ENCODE data around the gene RICTOR.

RICTOR gene

GRCh38 chr5:39100301-39100850, 26.2 kb upstream of the RICTOR start:
- Histone ChIP-seq H3K9me3 (ENCODE audit: low read length) (no peaks in the 10 kb centered on the region), H3K4me3 (ENCODE audit: low read depth, low read length, poor library complexity, severe bottlenecking) (no peak overlapping the region), H3K4me2 (ENCODE audit: low read length) (no peak overlapping the region), H3K36me3 (ENCODE audit: insufficient read depth, low read length) (no peaks in the 10 kb centered on the region), H3K9me2 (ENCODE audit: low read depth, low read length) (no peaks in the 10 kb centered on the region), H3K4me1 (ENCODE audit: insufficient read depth, low read length, severe bottlenecking) (no peaks in the 10 kb centered on the region), H3K27ac (ENCODE audit: low read depth, low read length, poor library complexity, severe bottlenecking) (no peak overlapping the region), H3K9ac (ENCODE audit: low read length) (no peak overlapping the region), H3K27me3 (ENCODE audit: insufficient read depth, low read length) (no peaks in the 10 kb centered on the region), H2AFZ (ENCODE audit: low read length) (no peak overlapping the region), H3K79me2 (ENCODE audit: insufficient read depth, low read length) (no peaks in the 10 kb centered on the region), H3F3A (ENCODE audit: insufficient read depth, low read length) (no peaks in the 10 kb centered on the region), H4K20me1 (ENCODE audit: insufficient read depth, low read length) (no peaks in the 10 kb centered on the region)
- no peak for TF ChIP-seq EZH2 (IDR thresholded peaks at IDR 0.05; ENCODE audit: borderline replicate concordance, low read length)
- no peak for TF ChIP-seq CTCF (IDR thresholded peaks at IDR 0.05; ENCODE audit: low read length)

GRCh38 chr5:39099831-39100230, 25.6 kb upstream of the RICTOR start:
- no peak for TF ChIP-seq EZH2 (IDR thresholded peaks at IDR 0.05; ENCODE audit: borderline replicate concordance, low read length)
- TF ChIP-seq CTCF (IDR thresholded peaks at IDR 0.05; ENCODE audit: low read length): no peak
- no peaks in the 10 kb centered on the region for H3K9me2 ChIP-seq (ENCODE audit: low read depth, low read length)
- H4K20me1 ChIP-seq (ENCODE audit: insufficient read depth, low read length): no peaks in the 10 kb centered on the region
- no peaks in the 10 kb centered on the region for H3K36me3 ChIP-seq (ENCODE audit: insufficient read depth, low read length)
- H3K9me3 ChIP-seq (ENCODE audit: low read length): no peaks in the 10 kb centered on the region
- H3K79me2 ChIP-seq (ENCODE audit: insufficient read depth, low read length): no peaks in the 10 kb centered on the region
- H3K27ac ChIP-seq (ENCODE audit: low read depth, low read length, poor library complexity, severe bottlenecking): no peak overlapping the region
- no peak overlapping the region for H3K4me2 ChIP-seq (ENCODE audit: low read length)
- no peaks in the 10 kb centered on the region for H3K4me1 ChIP-seq (ENCODE audit: insufficient read depth, low read length, severe bottlenecking)
- H3F3A ChIP-seq (ENCODE audit: insufficient read depth, low read length): no peaks in the 10 kb centered on the region
- H3K27me3 ChIP-seq (ENCODE audit: insufficient read depth, low read length): no peaks in the 10 kb centered on the region
- no peak overlapping the region for H3K9ac ChIP-seq (ENCODE audit: low read length)
- no peak overlapping the region for H2AFZ ChIP-seq (ENCODE audit: low read length)
- H3K4me3 ChIP-seq (ENCODE audit: low read depth, low read length, poor library complexity, severe bottlenecking): no peak overlapping the region

- TF ChIP-seq CTCF (IDR thresholded peaks at IDR 0.05; ENCODE audit: low read length): no peak
- no peak for TF ChIP-seq EZH2 (IDR thresholded peaks at IDR 0.05; ENCODE audit: borderline replicate concordance, low read length)
- Histone ChIP-seq H3K36me3 (ENCODE audit: insufficient read depth, low read length) (no peaks in the 10 kb centered on the region), H3K79me2 (ENCODE audit: insufficient read depth, low read length) (no peaks in the 10 kb centered on the region), H3K27me3 (ENCODE audit: insufficient read depth, low read length) (no peaks in the 10 kb centered on the region), H2AFZ (ENCODE audit: low read length) (no peak overlapping the region), H4K20me1 (ENCODE audit: insufficient read depth, low read length) (no peaks in the 10 kb centered on the region), H3K9me3 (ENCODE audit: low read length) (no peaks in the 10 kb centered on the region), H3K9ac (ENCODE audit: low read length) (no peak overlapping the region), H3K4me2 (ENCODE audit: low read length) (no peak overlapping the region), H3K4me3 (ENCODE audit: low read depth, low read length, poor library complexity, severe bottlenecking) (no peak overlapping the region), H3K27ac (ENCODE audit: low read depth, low read length, poor library complexity, severe bottlenecking) (no peak overlapping the region), H3K4me1 (ENCODE audit: insufficient read depth, low read length, severe bottlenecking) (no peaks in the 10 kb centered on the region), H3K9me2 (ENCODE audit: low read depth, low read length) (no peaks in the 10 kb centered on the region), H3F3A (ENCODE audit: insufficient read depth, low read length) (no peaks in the 10 kb centered on the region)
Measured at GRCh38 chr5:39093352-39093751, 19.2 kb upstream of the RICTOR start.
